GM12878 (cell line): Measurements from ENCODE around the gene MYO9B. TPM values are rescaled to one million over a fixed set of nuclear protein-coding genes. Genes with fewer than 3 reads are reported as not detected.

ENCODE experiments used
- ATAC-seq: fragments of 200-7000 bp; cut with Tn5 transposase; 3 replicates; pipeline ENCODE4 v1.9.1; 2020; ENCODE audit warnings: mild to moderate bottlenecking, moderate library complexity
- BruUV-seq: library from RNA; stranded (reverse); fragments of 400-500 nt; replicated peaks from 2 replicates; lab custom pipeline; 2021; lab: Mats Ljungman, UMichigan
- CTCF ChIA-PET: fragments of 300-600 bp; sonication (Branson Sonifier 250); formaldehyde crosslinking; extraction: SDS; loops from one replicate; lab custom pipeline; 2021; ENCODE audit warnings: inconsistent platforms; lab: Yijun Ruan, JAX
- POLR2A ChIA-PET: fragments of 350-600 bp; formaldehyde crosslinking; extraction: SDS; loops from one replicate; lab custom pipeline; 2021; ENCODE audit warnings: inconsistent platforms; lab: Charles Lee
- RAD21 ChIA-PET: fragments of 300-600 bp; sonication (Branson Sonifier 250); formaldehyde crosslinking; loops from one replicate; lab custom pipeline; 2023; ENCODE audit warnings: antibody characterized with exemption; ENCODE audit not compliant: unreplicated experiment; lab: Charles Lee
- SMC1A ChIA-PET: fragments of 300-600 bp; sonication (Branson Sonifier 250); formaldehyde crosslinking; loops from one replicate; lab custom pipeline; 2023; ENCODE audit not compliant: unreplicated experiment, uncharacterized antibody; lab: Charles Lee
- DNase-seq: peaks from one replicate; pipeline ENCODE4 v3.0.0-alpha.2; 2011; ENCODE audit warnings: low read depth, low spot score
- FAIRE-seq: peaks from 3 replicates; lab custom pipeline; 2011; peaks lifted over from hg19 to GRCh38; lab: Jason Lieb, UNC
- H2AFZ ChIP-seq: 2 replicates; pipeline ENCODE4 v1.6.0; 2011; ENCODE audit warnings: low read depth, low read length, control low read depth; ENCODE audit not compliant: control insufficient read depth
- H3K27ac ChIP-seq: 2 replicates; pipeline ENCODE4 v1.5.1; 2011; ENCODE audit warnings: control low read depth; ENCODE audit not compliant: control insufficient read depth, insufficient read depth
- H3K27me3 ChIP-seq, 2 experiments: replicated peaks in 1 of 2; 2 replicates each; pipeline versions ENCODE4 v1.6.0 to v1.6.1; 2011; ENCODE audit warnings: low read length in 1 of 2; ENCODE audit not compliant: control insufficient read depth in 2 of 2, insufficient read depth in 2 of 2
- H3K36me3 ChIP-seq, 2 experiments: 2 replicates each; pipeline ENCODE4 v1.5.1; 2011; ENCODE audit warnings: low read length in 1 of 2; ENCODE audit not compliant: control insufficient read depth in 2 of 2, insufficient read depth in 2 of 2
- H3K4me1 ChIP-seq: 2 replicates; pipeline ENCODE4 v1.6.1; 2011; ENCODE audit warnings: mild to moderate bottlenecking, low read length, moderate library complexity, mixed read lengths; ENCODE audit not compliant: control insufficient read depth, insufficient read depth
- H3K4me2 ChIP-seq: 2 replicates; pipeline ENCODE4 v1.6.0; 2011; ENCODE audit warnings: control low read depth; ENCODE audit not compliant: control insufficient read depth, insufficient read depth
- H3K4me3 ChIP-seq: fragments of 200-600 bp; sonication (generic); 2 replicates; pipeline ENCODE4 v1.5.1; 2016
- H3K79me2 ChIP-seq: 2 replicates; pipeline ENCODE4 v1.6.0; 2011; ENCODE audit warnings: low read length; ENCODE audit not compliant: control insufficient read depth, insufficient read depth
- H3K9ac ChIP-seq: 2 replicates; pipeline ENCODE4 v1.8.0; 2011; ENCODE audit warnings: low read length, control low read depth, mixed read lengths; ENCODE audit not compliant: control insufficient read depth, insufficient read depth
- H3K9me3 ChIP-seq: replicated peaks from 3 replicates; pipeline ENCODE4 v1.5.1; 2011; ENCODE audit warnings: mild to moderate bottlenecking, low read length; ENCODE audit not compliant: control insufficient read depth, insufficient read depth
- H4K20me1 ChIP-seq: 2 replicates; pipeline ENCODE4 v1.6.0; 2011; ENCODE audit not compliant: control insufficient read depth, insufficient read depth
- ASH2L ChIP-seq: fragments of 300-600, 200-600 bp; sonication (generic); IDR thresholded peaks from 2 replicates; pipeline ENCODE4 v1.6.1; 2017; ENCODE audit warnings: low read depth, mild to moderate bottlenecking, borderline replicate concordance
- ATF7 ChIP-seq: fragments of 450-650 bp; IDR thresholded peaks from 2 replicates; pipeline ENCODE4 v1.6.1; 2016; ENCODE audit warnings: low read depth, mild to moderate bottlenecking
- CBFB ChIP-seq: IDR thresholded peaks from 2 replicates; pipeline ENCODE4 v1.6.1; 2016; ENCODE audit warnings: antibody characterized with exemption, low read depth
- CHD2 ChIP-seq: IDR thresholded peaks from 2 replicates; pipeline ENCODE4 v1.6.1; 2011; ENCODE audit warnings: low read depth, low read length, improper control_type of control experiment, borderline replicate concordance
- EED ChIP-seq: sonication (generic); IDR thresholded peaks from 2 replicates; pipeline ENCODE4 v1.6.1; 2016; ENCODE audit warnings: antibody characterized with exemption, low read depth
- EGR1 ChIP-seq, 2 experiments: IDR thresholded peaks; 1 replicate in 1 of 2; 2 replicates in 1 of 2; pipeline ENCODE4 v1.6.1; 2011 to 2012; ENCODE audit warnings: low read depth in 2 of 2, low read length in 2 of 2, borderline replicate concordance in 1 of 2, mild to moderate bottlenecking in 1 of 2, moderate library complexity in 1 of 2
- EZH2 ChIP-seq: IDR thresholded peaks from 2 replicates; pipeline ENCODE4 v1.6.1; 2012; ENCODE audit warnings: low read depth, mild to moderate bottlenecking, control low read depth, inconsistent platforms, low read length, borderline replicate concordance; ENCODE audit not compliant: control insufficient read depth
- IRF5 ChIP-seq: fragments of 450-650 bp; IDR thresholded peaks from 2 replicates; pipeline ENCODE4 v1.6.1; 2017; ENCODE audit warnings: borderline replicate concordance
- MAX ChIP-seq: IDR thresholded peaks from 2 replicates; pipeline ENCODE4 v1.6.1; 2012; ENCODE audit warnings: low read depth, low read length, improper control_type of control experiment
- MXI1 ChIP-seq: fragments of 150-350 bp; IDR thresholded peaks from 2 replicates; pipeline ENCODE4 v1.6.1; 2011; ENCODE audit warnings: low read depth, mild to moderate bottlenecking, inconsistent platforms, low read length, improper control_type of control experiment
- SIN3A ChIP-seq: IDR thresholded peaks from 2 replicates; pipeline ENCODE4 v1.6.1; 2012; ENCODE audit warnings: low read depth, low read length, improper control_type of control experiment
- STAT3 ChIP-seq: IDR thresholded peaks from 2 replicates; pipeline ENCODE4 v1.6.1; 2011; ENCODE audit warnings: low read depth, low read length, improper control_type of control experiment
- USF2 ChIP-seq: IDR thresholded peaks from 2 replicates; pipeline ENCODE4 v1.6.1; 2011; ENCODE audit warnings: low read depth, low read length, improper control_type of control experiment, borderline replicate concordance
- ZBTB33 ChIP-seq: fragments of 450-650 bp; IDR thresholded peaks from 2 replicates; pipeline ENCODE4 v1.6.1; 2017; ENCODE audit warnings: mild to moderate bottlenecking
- ZNF24 ChIP-seq: fragments of 450-650 bp; IDR thresholded peaks from 2 replicates; pipeline ENCODE4 v1.6.1; 2017; ENCODE audit warnings: antibody characterized with exemption, mild to moderate bottlenecking
- WGBS: methylation state at CpG from one replicate; pipeline ENCODE4 v1.1.6; 2016; ENCODE audit warnings: low lambda C conversion rate; ENCODE audit not compliant: insufficient replicate concordance, insufficient coverage; ENCODE audit errors: missing lambda C conversion rate; 5-methylcytosine and 5-hydroxymethylcytosine counted together
- in situ Hi-C: fragments of 300-500 bp; cut with MboI; formaldehyde crosslinking; loops from 9 replicates; pipeline ENCODE4 v1.14.3; 2018; ENCODE audit warnings: mixed read lengths
- intact Hi-C: fragments of 100-400 bp; cut with micrococcal nuclease; formaldehyde crosslinking; loops from one replicate; pipeline ENCODE4 v1.14.2; 2022; ENCODE audit not compliant: unreplicated experiment
- polyA plus RNA-seq, 11 experiments: library from polyadenylated mRNA; depleted of rRNA in 4 of 11; unstranded in 6 of 11; stranded (reverse) in 5 of 11; fragments of >200 nt; fragmentation: Nextera tagmentation in 4 of 11; fragmentation: Illumina TruSeq in 1 of 11; extraction: Ambion mirVana in 4 of 11; extraction: Trizol in 1 of 11; gene quantifications; 1 replicate in 1 of 11; 2 replicates in 10 of 11; pipeline versions ENCODE4 v1.2.1 to v1.2.3, GENCODE V29; 2011 to 2016; ENCODE audit warnings: inconsistent platforms in 2 of 11, missing spikeins in 2 of 11, low read depth in 1 of 11
- total RNA-seq, 4 experiments: library from RNA; depleted of rRNA in 3 of 4; stranded (reverse); fragments of >200 nt in 3 of 4; fragmentation: Illumina TruSeq in 1 of 4; extraction: Trizol in 1 of 4; gene quantifications; 2 replicates each; pipeline versions ENCODE4 v1.2.1 to v1.2.3, GENCODE V29; 2013 to 2021

MYO9B gene
- total and polyA plus RNA-seq, 10 of the 15 experiments (the other 5 are each of a cell fraction or from before 2014, with no cell fraction given) = 5.4 to 165 (median 45.8) TPM

- DNase-seq = no peak
- Histone ChIP-seq H3K4me1 (no peaks in the 10 kb centered on the region), H3K4me3 (no peak overlapping the region), H3K36me3 (no peaks in the 10 kb centered on the region), H4K20me1 (no peaks in the 10 kb centered on the region), H2AFZ (no peak overlapping the region), H3K27me3 (no peaks in the 10 kb centered on the region), H3K4me2 (no peak overlapping the region), H3K27ac (no peak overlapping the region), H3K79me2 (no peaks in the 10 kb centered on the region), H3K9ac (no peak overlapping the region), H3K9me3 (no peaks in the 10 kb centered on the region)
- CTCF ChIA-PET = interaction anchor here (0.6 to 1.1 kb wide), 2 partner anchors 211 to 446 kb away, joined by 3 to 4 read pairs; no protein-coding TSS in a partner anchor
- SMC1A ChIA-PET = no interaction called here
- WGBS = 38% methylated on average over 10 of the region's 11 CpGs
- POLR2A ChIA-PET = no interaction called here
- RAD21 ChIA-PET = no interaction called here
- ATAC-seq = no peak
- FAIRE-seq = no peak
- BruUV-seq = no TSS peak
- intact Hi-C loops (no loop called here), in situ Hi-C loops (no loop called here)
- TF ChIP-seq SIN3A (no peak), IRF5 (no peak), ZBTB33 (no peak), USF2 (no peak), EZH2 (no peak), CBFB (no peak), EED (no peak), ATF7 (no peak), MAX (no peak), MXI1 (no peak), CHD2 (no peak), EGR1 (IDR thresholded peaks at IDR 0.05; ENCODE audit: borderline replicate concordance in 1 of 2, low read depth in 2 of 2, low read length in 2 of 2) (no peak), STAT3 (no peak), ZNF24 (no peak), ASH2L (no peak)
Observed at GRCh38 chr19:17041976-17042375, 33.6 kb upstream of the MYO9B start.
